SK-N-SH (cell line): ENCODE data around the gene SHROOM3. TPM values are rescaled to one million over a fixed set of nuclear protein-coding genes. Genes with fewer than 3 reads are reported as not detected.

Experiments used
- CTCF ChIA-PET: fragments of 300-600, 350-600 bp; formaldehyde crosslinking; extraction: SDS; loops from one replicate; lab custom pipeline; 2021; lab: Yijun Ruan, JAX
- POLR2A ChIA-PET: fragments of 350-600 bp; sonication (Branson Sonifier 250); formaldehyde crosslinking; extraction: SDS; loops from one replicate; lab custom pipeline; 2020; ENCODE audit warnings: antibody characterized with exemption, inconsistent platforms; lab: Yijun Ruan, JAX
- DNase-seq: peaks from one replicate; pipeline ENCODE4 v3.0.0; 2012
- H2AFZ ChIP-seq: fragments of 200-600 bp; sonication (generic); 2 replicates; pipeline ENCODE4 v1.8.1; 2016; ENCODE audit warnings: antibody characterized with exemption, mild to moderate bottlenecking, low read depth
- H3F3A ChIP-seq: fragments of 200-600 bp; sonication (generic); replicated peaks from 2 replicates; pipeline ENCODE3; 2016; ENCODE audit warnings: antibody characterized with exemption, mild to moderate bottlenecking; ENCODE audit not compliant: insufficient read depth
- H3K27ac ChIP-seq, 2 experiments: fragments of 200-500 bp in 1 of 2; fragments of 200-600 bp in 1 of 2; sonication (Bioruptor generic) in 1 of 2; sonication (generic), shearing (Covaris generic) in 1 of 2; 2 replicates each; pipeline versions ENCODE4 v1.5.1 to v1.6.1; 2014 to 2016; ENCODE audit warnings: low read depth in 2 of 2, inconsistent platforms in 1 of 2, low read length in 1 of 2, mild to moderate bottlenecking in 1 of 2, mixed read lengths in 1 of 2
- H3K27me3 ChIP-seq: fragments of 200-600 bp; sonication (generic), shearing (Covaris generic); 2 replicates; pipeline ENCODE4 v1.6.1; 2016; ENCODE audit warnings: mixed run types; ENCODE audit not compliant: insufficient read depth
- H3K36me3 ChIP-seq, 2 experiments: fragments of 200-500 bp in 1 of 2; fragments of 200-600 bp in 1 of 2; sonication (Bioruptor generic) in 1 of 2; sonication (generic) in 1 of 2; replicated peaks in 1 of 2; 2 replicates each; pipeline versions ENCODE3 to v1.5.1; 2014 to 2016; ENCODE audit warnings: low read length in 1 of 2, mild to moderate bottlenecking in 1 of 2; ENCODE audit not compliant: insufficient read depth in 2 of 2, control insufficient read depth in 1 of 2
- H3K4me1 ChIP-seq, 2 experiments: fragments of 200-500 bp in 1 of 2; fragments of 200-600 bp in 1 of 2; sonication (Bioruptor generic) in 1 of 2; sonication (generic), shearing (Covaris generic) in 1 of 2; 2 replicates each; pipeline versions ENCODE4 v1.5.1 to v1.6.1; 2014 to 2016; ENCODE audit warnings: low read depth in 1 of 2, low read length in 1 of 2, mixed run types in 1 of 2; ENCODE audit not compliant: insufficient read depth in 2 of 2, control insufficient read depth in 1 of 2
- H3K4me2 ChIP-seq: fragments of 200-600 bp; sonication (generic), shearing (Covaris generic); 2 replicates; pipeline ENCODE4 v1.6.1; 2017; ENCODE audit warnings: mixed run types
- H3K4me3 ChIP-seq, 2 experiments: fragments of 200-500 bp in 1 of 2; fragments of 200-600 bp in 1 of 2; sonication (Bioruptor generic) in 1 of 2; sonication (generic), shearing (Covaris generic) in 1 of 2; 2 replicates each; pipeline versions ENCODE4 v1.5.1 to v1.8.1; 2014 to 2016; ENCODE audit warnings: low read depth in 2 of 2, inconsistent platforms in 1 of 2, low read length in 1 of 2, mild to moderate bottlenecking in 1 of 2, mixed read lengths in 1 of 2, moderate library complexity in 1 of 2
- H3K79me2 ChIP-seq: fragments of 200-600 bp; sonication (generic); 2 replicates; pipeline ENCODE4 v1.8.1; 2017; ENCODE audit warnings: mild to moderate bottlenecking; ENCODE audit not compliant: insufficient read depth
- H3K9ac ChIP-seq: fragments of 200-600 bp; sonication (generic); 2 replicates; pipeline ENCODE4 v1.6.1; 2017; ENCODE audit warnings: mixed run types
- H3K9me2 ChIP-seq: fragments of 200-600 bp; sonication (generic); 2 replicates; pipeline ENCODE4 v1.6.1; 2017; ENCODE audit warnings: mixed run types
- H3K9me3 ChIP-seq: fragments of 200-600 bp; sonication (generic); 2 replicates; pipeline ENCODE4 v1.6.1; 2017; ENCODE audit warnings: mixed run types, mild to moderate bottlenecking, moderate library complexity
- H4K20me1 ChIP-seq: fragments of 200-600 bp; sonication (generic); 2 replicates; pipeline ENCODE4 v1.6.1; 2017; ENCODE audit warnings: mild to moderate bottlenecking, mixed run types; ENCODE audit not compliant: insufficient read depth
- CHD2 ChIP-seq: fragments of 150-350 bp; IDR thresholded peaks from 2 replicates; pipeline ENCODE4 v1.6.1; 2018; ENCODE audit warnings: low read length; ENCODE audit not compliant: partially characterized antibody
- ELF1 ChIP-seq: IDR thresholded peaks from 2 replicates; pipeline ENCODE4 v1.4.0; 2012
- EZH2phosphoT487 ChIP-seq: fragments of 200-600 bp; sonication (generic); IDR thresholded peaks from 2 replicates; pipeline ENCODE4 v1.6.1; 2017; ENCODE audit warnings: low read depth, mixed run types, mild to moderate bottlenecking, antibody characterized with exemption, moderate library complexity, borderline replicate concordance
- FOSL2 ChIP-seq: IDR thresholded peaks from 2 replicates; pipeline ENCODE4 v1.4.0; 2012; ENCODE audit warnings: low read depth, mild to moderate bottlenecking, moderate library complexity, borderline replicate concordance
- FOXJ3 ChIP-seq: sonication (generic); formaldehyde crosslinking; IDR thresholded peaks from 2 replicates; pipeline ENCODE4 v1.5.1; 2020; ENCODE audit warnings: mild to moderate bottlenecking, missing genetic modification reagents
- GABPA ChIP-seq: IDR thresholded peaks from 2 replicates; pipeline ENCODE4 v1.4.0; 2012; ENCODE audit warnings: low read depth, mild to moderate bottlenecking
- GATA2 ChIP-seq: sonication (generic); formaldehyde crosslinking; IDR thresholded peaks from 2 replicates; pipeline ENCODE4 v1.5.0; 2020; ENCODE audit warnings: mild to moderate bottlenecking, missing genetic modification reagents
- IRF3 ChIP-seq: fragments of 150-350 bp; IDR thresholded peaks from 2 replicates; pipeline ENCODE4 v1.6.1; 2016; ENCODE audit warnings: mild to moderate bottlenecking, low read depth, low read length
- JUND ChIP-seq: IDR thresholded peaks from 2 replicates; pipeline ENCODE4 v1.4.0; 2012
- MAX ChIP-seq: IDR thresholded peaks from 2 replicates; pipeline ENCODE4 v1.4.0; 2012; ENCODE audit warnings: low read depth
- MEF2A ChIP-seq: IDR thresholded peaks from 2 replicates; pipeline ENCODE4 v1.4.0; 2012; ENCODE audit warnings: low read depth, borderline replicate concordance
- MXI1 ChIP-seq: IDR thresholded peaks from 2 replicates; pipeline ENCODE4 v1.6.1; 2012; ENCODE audit warnings: mild to moderate bottlenecking, low read depth, low read length, improper control_type of control experiment
- NFIC ChIP-seq: IDR thresholded peaks from 2 replicates; pipeline ENCODE4 v1.4.0; 2012; ENCODE audit warnings: borderline replicate concordance
- NRF1 ChIP-seq: IDR thresholded peaks from 2 replicates; pipeline ENCODE4 v1.6.1; 2012; ENCODE audit warnings: low read depth, mild to moderate bottlenecking, low read length
- POLR2AphosphoS5 ChIP-seq: IDR thresholded peaks from 2 replicates; pipeline ENCODE4 v1.6.1; 2012; ENCODE audit warnings: low read depth, low read length
- RCOR1 ChIP-seq: fragments of 150-350 bp; IDR thresholded peaks from 2 replicates; pipeline ENCODE4 v1.6.1; 2017; ENCODE audit warnings: antibody characterized with exemption, low read length
- RFX5 ChIP-seq: IDR thresholded peaks from 2 replicates; pipeline ENCODE4 v1.6.1; 2012; ENCODE audit warnings: mild to moderate bottlenecking, improper control_type of control experiment, low read length
- SIN3A ChIP-seq: IDR thresholded peaks from 2 replicates; pipeline ENCODE4 v1.6.1; 2012; ENCODE audit warnings: low read depth, mild to moderate bottlenecking, low read length, moderate library complexity, borderline replicate concordance
- TAF1 ChIP-seq: IDR thresholded peaks from 2 replicates; pipeline ENCODE4 v1.6.1; 2012; ENCODE audit warnings: low read depth, mild to moderate bottlenecking, low read length, moderate library complexity, borderline replicate concordance
- TCF12 ChIP-seq: IDR thresholded peaks from 2 replicates; pipeline ENCODE4 v1.4.0; 2012
- USF1 ChIP-seq: IDR thresholded peaks from 2 replicates; pipeline ENCODE4 v1.4.0; 2012; ENCODE audit warnings: low read depth, borderline replicate concordance
- USF2 ChIP-seq: fragments of 150-350 bp; IDR thresholded peaks from 2 replicates; pipeline ENCODE4 v1.6.1; 2017; ENCODE audit warnings: antibody characterized with exemption, low read length, low read depth, borderline replicate concordance
- YY1 ChIP-seq: IDR thresholded peaks from 2 replicates; pipeline ENCODE4 v1.4.0; 2012; ENCODE audit warnings: low read depth, mild to moderate bottlenecking
- ZBTB33 ChIP-seq: IDR thresholded peaks from 2 replicates; pipeline ENCODE4 v1.4.0; 2012; ENCODE audit warnings: low read depth, borderline replicate concordance
- polyA plus RNA-seq, 3 experiments: library from polyadenylated mRNA; depleted of rRNA; stranded (reverse); fragments of >200 nt; gene quantifications; 2 replicates each; pipeline ENCODE4 v1.2.3, GENCODE V29; 2012

SHROOM3 gene
- polyA plus RNA-seq, 1 of the 3 experiments (the other 2 are of a cell fraction) = 4.3 TPM

- TF ChIP-seq EZH2phosphoT487 (no peak), MXI1 (no peak), SIN3A (no peak), GATA2 (CRISPR knock-in tag) (no peak), TCF12 (no peak), NRF1 (no peak), RFX5 (no peak), ELF1 (no peak)
Measured at GRCh38 chr4:76513482-76513881, 78.5 kb downstream of the SHROOM3 start (continued).

GRCh38 chr4:76514087-76514486 is 79.1 kb downstream of the SHROOM3 start:
- Histone ChIP-seq H3F3A (no peaks in the 10 kb centered on the region), H3K4me3 (no peak overlapping the region), H3K9ac (no peak overlapping the region), H3K27me3 (no peaks in the 10 kb centered on the region), H3K4me2 (no peak overlapping the region), H3K9me3 (no peaks in the 10 kb centered on the region), H2AFZ (no peak overlapping the region), H3K9me2 (no peaks in the 10 kb centered on the region), H3K27ac (no peak overlapping the region), H4K20me1 (no peaks in the 10 kb centered on the region), H3K36me3 (peaks cover 0 to 7% of the 10 kb centered on the region in 2 experiments), H3K79me2 (no peaks in the 10 kb centered on the region), H3K4me1 (peaks cover 5 to 10% of the 10 kb centered on the region in 2 experiments; a peak in 3 of 4 replicates)
- ChIA-PET POLR2A (no interaction called here), CTCF (interaction anchor here (1.0 to 1.8 kb wide), 2 partner anchors 10 to 244 kb away, joined by 3 to 5 read pairs; no protein-coding TSS in a partner anchor)
- no peak for DNase-seq
- TF ChIP-seq POLR2AphosphoS5 (no peak), RFX5 (no peak), IRF3 (no peak), GATA2 (CRISPR knock-in tag) (no peak), USF1 (no peak), NFIC (no peak), USF2 (no peak), YY1 (no peak), JUND (no peak), ZBTB33 (no peak), NRF1 (no peak), RCOR1 (no peak), MEF2A (no peak), TAF1 (no peak), FOSL2 (no peak), FOXJ3 (no peak), GABPA (no peak), CHD2 (no peak), MAX (no peak)
